NCI-H2107 (cell line): ENCODE measurements around the gene FAM9C.
"Not testable (repeated sequence)": the region's sequence is repeated elsewhere in the genome, so short reads cannot be mapped to it uniquely, and the experiment has no call there.

Source experiments
- DNase-seq: peaks from one replicate; lab custom pipeline; 2025; lab: John Stamatoyannopoulos, UW

Gene FAM9C

DNA sequence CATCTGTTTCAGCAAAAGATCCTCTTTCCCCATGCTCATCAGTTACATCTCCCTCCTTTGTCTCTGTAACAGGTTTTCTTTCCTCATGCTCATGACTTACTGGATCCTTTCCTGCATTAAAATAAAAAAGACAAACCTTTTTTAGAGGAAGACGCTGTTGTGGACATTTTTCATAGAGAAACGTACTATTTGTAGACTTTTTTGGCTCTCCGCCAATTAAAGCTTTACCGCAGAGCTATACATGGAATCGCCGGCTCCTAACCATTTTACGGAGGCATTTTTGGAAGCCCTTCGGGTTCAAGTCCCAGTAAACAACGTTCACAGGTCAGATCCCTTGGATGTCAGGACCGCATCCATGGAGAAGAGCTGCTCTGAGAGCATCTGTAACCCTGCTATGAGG is 1.3 kb downstream of the FAM9C start:
- no peak for DNase-seq

DNA sequence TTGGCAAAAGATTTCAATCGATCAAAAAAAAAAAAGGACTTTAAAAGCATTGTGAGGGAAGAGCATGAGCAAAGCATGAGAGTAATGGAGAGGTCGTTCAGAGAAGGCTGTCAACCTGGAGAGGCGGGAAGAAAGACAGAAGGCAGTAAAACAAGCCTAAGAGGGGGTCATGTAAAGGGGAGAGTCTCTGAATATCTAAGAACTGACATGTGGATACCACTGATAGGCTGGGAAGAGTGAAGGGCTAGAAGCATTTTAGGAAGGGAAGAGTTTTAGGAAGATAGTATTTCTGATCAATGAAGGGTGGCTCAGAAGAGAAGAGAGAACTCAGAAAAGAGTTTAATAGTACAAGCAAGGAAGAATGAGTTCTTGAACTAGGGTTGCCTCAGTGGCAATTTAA is 7.5 kb downstream of the FAM9C start:
- DNase-seq, result no peak

DNA sequence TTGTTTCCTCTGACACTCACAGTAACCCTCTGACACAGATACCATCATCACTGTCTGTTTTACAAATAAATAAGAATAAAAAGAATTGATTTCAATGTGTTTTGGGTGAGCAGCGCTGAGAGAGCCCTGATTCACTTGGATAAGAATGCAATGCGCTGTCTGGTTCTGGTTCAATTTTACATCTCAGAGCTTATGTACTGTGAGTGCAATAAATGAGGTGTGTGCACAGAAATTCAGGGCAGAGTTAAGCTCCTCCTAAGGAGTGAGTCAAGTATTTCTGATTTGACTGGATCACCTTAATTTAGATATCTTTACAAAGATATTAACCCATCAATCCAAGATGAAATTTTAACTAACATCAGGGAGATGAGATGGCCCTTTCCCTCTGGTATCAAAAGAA is 11.2 kb downstream of the FAM9C start:
- no peak for DNase-seq

DNA sequence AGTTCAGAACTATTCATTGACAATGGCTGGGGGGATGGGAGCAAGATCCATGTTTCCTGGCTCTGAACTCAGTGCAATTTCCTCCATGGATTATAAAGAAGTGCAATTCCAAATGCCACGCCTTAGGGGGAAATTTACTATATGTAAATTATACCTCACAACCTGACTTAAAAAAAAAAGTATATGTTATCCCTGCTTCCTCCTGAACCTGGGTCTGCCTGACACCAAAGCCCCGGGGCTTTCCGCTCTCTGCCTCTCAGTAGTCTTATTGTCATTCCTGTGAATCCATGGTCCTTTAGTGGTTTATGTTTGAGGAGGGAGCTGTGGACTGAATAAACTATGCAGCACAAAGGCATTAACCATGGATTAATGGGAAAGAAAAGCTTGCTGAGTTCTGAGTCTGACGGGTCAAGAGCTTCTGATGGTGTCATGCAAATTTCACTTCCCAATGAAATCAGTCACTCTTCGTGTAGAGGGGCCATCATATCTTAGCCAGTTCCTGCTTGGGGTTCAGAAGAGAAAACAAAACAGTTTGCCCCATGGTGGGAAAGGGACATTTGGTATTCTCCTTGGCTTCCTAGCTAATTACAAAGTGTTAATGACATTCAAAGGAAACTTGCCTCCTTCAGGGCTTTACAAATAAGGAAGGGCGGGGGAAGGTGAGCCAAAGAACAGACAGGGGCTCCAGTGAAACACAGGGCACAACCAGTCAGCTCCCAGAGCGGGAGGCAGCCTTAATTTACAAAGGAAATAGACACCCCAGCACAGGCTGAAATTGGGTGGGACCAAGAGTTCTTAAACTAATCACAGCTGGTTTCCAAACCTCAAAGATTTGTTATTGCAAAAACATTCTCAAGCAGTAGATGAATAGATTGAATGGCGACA is 14.3 kb downstream of the FAM9C start:
- DNase-seq, result no peak

DNA sequence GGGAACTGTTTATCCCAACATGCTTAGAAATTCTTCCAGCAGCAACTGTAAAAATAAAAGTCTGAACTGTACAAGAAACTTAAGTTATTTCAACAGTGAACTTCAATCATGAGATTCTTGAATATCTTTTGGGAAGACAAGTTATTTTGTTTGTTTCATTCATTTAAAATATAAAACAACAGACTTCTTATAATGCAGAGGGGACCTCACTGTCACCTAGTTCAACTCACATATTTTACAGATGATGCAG is 14.9 kb downstream of the FAM9C start:
- DNase-seq, result no peak

DNA sequence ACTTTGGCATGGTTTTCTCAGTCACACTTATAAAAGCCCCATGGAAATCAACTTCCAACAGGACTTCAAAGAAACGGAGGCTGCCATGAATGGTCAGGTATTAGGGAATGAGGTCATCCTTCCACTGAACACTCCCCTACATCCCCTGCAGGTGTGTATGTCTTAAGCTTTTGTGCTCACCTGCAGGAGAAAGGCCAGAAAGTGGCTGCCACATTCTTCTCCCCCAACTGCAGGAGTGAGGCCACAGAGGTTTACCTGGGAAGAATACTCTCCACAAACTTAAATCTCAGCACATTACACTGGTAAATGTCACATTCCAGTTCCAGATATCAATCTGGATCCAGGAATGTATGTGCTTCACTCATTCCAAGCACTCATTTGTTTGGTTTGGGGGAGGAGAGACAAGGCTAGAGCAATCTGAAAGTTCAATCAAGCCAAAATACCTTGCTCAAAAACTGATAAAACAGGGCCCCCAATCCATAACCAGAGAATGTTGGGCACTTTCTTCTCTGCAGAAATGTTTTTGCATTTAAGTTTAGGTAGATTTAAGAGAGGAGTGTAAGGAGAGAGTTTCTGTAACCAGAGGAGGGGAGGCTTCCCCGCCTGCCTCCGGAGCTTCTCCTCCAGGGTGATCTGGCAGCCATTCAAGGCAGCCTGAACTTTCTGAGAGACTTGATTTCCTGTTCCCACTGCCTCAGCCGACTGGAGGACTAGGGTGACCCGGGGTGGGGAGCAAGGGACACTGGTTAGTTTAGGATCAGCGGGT is 15.4 kb downstream of the FAM9C start:
- DNase-seq, result no peak

DNA sequence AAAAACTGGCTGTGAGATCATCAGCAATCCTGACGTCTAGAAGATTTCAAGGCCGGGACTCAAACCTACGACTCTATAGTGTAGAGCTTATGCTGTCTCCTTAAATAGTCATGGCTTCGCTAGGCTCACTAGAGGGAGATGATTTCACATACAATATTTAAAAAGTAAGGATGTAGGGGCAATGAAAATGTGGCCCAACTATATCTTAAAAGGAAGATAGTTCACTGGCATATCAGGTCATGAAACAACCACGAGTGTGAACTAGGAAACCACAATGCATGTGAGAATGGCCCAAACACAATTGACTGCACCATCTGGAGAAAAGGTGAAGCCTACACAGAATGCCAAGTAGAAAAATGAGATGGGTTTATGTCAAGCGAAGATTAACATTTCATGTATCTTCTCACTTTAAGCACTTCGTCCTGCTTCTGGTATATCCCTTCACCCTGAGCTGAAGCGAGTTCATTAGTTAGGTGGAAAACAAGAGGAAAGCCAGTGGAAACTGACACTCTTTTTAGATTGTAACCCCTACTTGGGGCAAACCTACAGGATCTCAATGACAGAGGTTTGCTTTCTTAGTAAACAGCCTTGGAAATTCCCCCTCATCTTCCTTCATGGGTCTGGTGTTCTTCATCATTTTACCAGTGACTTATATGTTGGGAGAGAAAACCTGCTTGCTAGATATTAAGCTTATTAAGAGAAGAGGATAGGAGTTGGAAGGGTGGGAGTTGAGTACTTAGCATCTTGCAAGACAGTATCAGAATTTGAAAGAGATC is 17.4 kb downstream of the FAM9C start:
- no peak for DNase-seq

DNA sequence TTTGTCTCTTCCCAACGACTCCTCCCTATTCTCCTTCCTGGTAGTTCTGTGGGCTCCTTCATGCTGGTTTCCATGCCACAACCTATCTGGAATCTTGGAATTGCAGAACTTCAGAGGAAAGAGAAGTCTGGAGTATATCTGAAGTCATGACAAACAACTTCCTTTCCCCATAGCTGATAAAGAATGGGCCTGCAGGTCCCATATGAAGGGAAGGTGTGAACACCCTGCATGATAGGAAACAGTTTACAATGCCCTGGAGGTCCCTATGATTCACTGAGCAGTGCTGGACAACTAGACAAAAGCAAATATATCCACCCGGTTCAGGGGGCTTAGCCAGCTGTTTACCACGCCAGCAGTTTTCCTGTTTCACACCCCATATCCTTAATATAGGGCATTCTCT is 19.4 kb downstream of the FAM9C start:
- DNase-seq, result no peak

DNA sequence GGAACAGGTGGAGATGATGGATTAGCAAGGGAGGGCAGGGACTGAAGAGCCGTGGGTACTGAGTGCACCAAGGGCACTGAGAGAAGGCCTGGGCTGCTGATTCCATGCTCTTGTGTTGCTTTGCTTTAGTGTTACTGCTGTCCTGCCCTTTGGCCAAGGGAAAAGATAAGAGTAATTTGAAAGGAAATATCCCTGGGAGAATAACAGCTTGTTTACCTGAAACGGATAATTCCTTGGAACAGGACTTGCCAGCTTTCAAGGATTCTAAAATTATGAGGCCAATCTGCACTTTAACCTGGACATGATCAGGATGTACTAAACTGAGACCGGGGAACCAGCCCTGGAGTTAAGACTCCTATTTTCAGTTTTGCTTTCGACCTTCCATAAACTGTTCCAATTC is 20.4 kb downstream of the FAM9C start:
- DNase-seq, result no peak

DNA sequence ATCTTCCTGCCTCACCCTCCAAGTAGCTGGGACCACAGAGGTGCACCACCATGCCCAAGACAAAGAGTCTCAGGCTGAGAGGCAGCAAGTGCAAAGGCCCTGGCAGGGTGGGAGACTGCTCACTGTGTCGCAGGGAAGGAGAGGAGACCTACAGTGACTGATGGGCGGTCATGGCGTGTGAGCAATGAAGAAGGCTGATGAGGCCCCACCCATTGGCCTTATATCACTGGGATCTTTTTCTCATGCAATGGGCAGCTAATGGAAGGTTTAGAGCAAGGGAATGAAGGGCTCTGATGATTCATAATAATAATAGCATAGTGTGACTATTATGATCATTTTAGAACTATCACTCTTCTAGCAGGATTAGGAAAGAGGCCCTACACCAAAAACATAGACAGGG is 20.9 kb downstream of the FAM9C start:
- DNase-seq, result no peak

DNA sequence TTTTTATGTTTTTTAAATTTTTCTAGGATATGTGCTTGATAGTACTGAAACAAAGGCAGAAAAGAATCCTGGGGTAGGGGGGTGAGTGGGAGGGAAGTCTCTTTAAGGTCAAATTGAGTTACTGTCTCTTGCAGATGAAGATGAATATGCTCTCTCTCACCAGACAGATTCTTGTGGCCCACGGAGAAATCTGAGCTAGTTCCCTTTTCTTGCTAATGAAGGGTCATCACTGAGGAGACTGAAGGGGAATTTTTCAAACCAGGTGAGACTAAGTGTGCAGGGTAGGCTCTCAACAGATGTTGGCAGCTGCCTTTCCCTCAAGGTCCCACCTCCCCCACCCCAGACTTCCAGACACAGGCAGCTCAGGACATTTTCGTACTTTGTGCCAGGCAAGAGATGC is 21.5 kb downstream of the FAM9C start:
- no peak for DNase-seq

DNA sequence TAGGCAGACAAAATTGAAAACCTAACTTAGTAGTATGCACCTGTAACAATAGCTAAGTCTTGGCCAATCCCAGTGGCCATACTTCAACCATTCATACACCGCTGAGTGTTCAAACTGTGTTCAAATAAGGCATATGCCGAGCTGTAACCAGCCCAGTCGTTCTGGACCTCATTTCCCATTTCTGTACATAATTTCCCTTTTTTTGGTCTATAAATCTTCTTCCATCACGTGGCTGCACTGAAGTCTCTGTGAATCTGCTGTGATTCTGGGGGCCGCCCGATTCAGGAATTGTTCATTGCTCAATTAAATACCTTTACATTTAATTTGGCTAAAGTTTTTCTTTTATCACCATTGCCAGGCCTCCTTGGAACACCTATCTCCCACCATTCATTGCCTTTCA is 27.7 kb downstream of the FAM9C start:
- not testable (repeated sequence) for DNase-seq

DNA sequence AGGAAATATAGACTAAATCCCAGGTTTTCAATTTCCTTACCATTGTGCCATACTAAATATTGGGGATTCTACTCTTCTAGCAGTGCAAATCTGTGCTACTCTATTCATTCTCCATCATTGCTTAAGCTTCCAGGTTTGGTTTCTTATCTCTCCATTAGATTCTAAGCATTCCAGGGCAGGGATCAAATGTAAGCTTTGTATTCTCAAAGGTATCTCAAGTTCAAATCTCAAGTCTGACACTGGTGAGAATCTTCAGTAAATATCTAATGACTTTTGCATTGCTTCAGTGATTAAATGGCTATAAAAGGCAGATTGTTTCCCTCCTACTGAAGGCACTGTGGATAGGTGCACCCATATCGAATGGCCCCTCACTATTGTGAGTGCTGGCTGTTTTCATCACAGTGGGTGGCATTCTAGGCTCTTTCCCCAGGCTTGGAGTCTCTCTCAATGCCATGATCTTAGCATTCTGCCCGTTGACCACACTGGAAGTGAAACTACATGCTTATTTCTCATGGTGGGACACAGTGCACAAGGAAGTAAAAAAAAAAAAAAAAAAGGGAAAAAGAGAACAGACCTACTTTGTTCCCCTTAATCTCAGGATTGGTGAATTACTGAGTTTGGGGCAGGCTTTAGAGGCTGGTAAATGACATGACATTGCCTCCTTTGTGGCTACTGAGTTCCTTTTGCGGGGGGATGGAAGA is 28.7 kb downstream of the FAM9C start:
- no peak for DNase-seq

DNA sequence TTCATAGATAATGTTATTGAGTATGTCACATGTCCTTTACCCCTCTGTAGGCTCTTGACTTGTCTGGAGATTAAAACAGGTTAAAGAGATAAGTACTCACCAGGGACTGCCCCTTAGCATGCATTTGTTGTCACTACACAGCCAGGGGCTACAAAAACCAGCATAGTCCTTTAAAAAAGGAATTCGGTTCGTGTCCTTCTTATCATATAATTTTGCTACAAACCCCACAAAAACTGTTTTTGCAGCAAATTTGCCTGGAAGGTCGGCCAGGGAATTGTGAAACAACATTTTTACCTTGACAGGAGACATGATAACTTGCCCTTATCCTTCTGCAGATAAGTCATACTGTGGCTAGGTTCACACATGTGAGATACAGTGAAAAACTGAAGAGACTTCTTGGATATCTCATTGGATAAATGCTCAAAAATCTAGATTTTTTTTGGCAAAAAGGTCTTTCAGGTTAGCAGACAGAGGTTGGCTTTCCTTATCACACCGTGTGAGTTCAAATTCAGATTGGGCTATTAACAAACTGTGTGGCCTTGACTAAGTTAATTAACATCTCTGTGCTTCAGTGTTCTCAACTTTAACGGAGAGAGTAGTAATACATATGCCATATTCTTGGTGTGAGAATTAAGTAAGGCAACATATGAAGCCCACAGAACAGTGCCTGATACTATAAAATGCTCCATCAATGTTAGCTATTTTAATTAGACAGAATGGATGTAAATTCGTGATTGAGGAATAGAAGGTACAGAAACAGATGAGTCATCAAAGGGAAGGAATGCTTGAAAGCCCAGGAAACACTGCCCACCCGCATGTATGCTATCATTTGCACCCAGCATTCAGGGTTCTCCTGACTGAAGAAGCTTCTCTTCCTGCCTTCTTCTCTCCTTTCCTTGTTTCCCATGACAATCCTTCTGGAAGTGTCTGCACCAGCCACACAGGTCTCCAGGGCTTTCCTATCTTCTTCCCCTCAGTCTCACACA is 30.0 kb downstream of the FAM9C start:
- DNase-seq, result no peak

DNA sequence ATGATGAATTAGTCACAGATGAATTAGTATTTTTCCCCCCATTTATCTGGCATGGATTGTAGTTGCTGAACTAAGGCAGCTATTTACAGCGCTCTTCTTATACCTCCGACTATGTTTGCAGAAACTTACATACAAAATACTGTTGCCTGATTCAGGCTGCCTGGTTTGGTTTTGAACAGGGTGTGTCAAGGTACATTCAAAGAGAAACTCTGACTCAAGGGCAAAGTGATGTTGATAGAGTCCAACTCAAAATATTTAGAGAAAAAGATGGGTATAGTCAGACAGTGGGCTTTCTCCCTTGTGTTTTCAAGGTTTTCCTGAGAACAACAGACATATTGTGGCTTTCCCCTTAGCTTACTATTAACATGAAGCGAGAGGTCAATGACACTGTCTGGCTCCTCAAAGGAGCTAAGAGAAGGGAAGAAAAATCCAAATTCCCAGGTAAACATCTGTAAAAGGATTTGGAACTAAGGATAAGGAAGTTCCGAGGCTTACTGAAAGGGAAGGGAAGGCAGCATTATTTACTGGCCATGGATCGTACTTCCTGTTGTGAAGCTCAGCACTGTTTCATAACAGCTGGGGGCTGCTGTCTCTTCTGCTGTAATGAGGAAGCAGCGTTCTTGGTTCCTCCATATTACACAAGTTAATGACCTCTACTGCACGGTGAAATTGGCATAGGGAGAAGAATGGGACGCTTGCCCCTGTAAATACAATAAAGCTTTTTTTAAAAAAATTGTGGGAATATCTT is 30.9 kb downstream of the FAM9C start:
- DNase-seq, result no peak

DNA sequence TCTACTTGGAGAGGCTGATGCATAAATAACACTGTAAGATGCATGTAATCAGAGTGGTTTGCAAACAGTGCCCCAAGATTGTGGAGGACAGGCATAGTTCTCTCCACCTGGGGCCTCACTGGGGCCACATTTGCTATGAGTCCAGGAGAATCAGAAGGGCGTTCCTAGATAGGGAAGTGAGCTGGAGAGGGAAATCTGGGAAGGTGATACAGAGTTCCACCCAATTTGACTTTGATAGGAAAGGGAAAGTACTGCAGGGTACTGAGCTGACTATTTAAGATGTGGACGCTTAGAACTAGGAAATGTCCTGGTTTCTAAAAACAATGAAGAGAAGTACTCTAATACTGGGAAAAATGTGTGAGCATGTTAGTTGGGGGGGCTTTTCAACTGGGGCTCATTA is 33.9 kb downstream of the FAM9C start:
- DNase-seq, result no peak

DNA sequence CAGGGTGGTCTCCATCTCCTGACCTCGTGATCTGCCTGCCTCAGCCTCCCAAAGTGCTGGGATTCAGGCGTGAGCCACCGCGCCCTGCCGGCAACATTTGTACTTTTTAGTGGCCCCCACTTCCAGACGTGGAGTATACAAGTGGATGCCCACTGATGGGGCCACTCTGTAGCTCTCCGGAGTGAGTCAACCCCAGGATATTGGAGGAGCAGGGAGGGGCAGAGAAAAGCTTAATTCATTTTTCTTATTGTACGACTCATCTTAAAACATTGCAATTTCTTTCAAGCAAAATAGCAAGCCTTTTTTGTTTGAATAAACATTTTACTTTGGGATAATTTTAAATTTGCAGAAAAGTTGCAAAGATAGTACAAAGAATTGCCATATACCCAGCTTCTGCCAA is 34.6 kb downstream of the FAM9C start:
- DNase-seq, result no peak

DNA sequence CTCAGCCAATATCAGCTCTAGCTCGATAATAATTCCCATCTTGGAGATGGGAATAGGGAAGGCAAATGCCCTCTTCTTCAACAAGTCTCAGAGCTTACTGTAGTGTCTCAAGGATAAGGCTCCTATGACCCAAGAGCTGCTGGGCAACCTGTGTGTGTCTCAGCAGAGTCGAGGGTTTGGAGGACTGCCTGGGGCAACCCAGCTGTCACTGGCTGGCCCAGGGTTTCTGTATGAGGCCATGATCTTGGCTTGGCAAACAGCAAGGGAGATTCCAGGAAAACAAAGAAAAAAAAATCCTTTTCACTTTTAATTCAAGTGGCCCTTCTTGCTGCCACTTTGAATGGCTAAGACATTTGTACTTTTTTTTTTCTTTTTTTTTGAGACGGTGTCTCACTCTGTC is 35.1 kb downstream of the FAM9C start:
- DNase-seq, result no peak

DNA sequence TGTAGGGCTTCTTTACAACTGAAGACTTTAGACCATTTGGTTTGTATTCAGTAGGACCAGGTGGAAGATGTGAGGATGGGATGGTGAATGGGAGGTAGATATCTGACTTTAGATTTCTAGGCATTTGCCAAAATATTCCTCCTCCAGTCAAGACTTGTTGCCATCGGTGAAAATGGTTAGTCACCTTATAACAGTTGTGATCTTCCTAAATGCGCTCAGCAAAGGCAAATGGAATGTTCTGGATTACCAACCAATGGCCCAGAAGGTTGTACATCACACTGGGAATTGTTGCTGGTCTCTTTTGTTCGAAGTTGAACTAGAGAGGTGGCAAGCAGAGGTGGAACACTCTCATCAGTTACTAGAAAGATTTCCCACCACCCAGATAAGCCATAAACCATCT is 35.6 kb downstream of the FAM9C start:
- DNase-seq, result no peak

DNA sequence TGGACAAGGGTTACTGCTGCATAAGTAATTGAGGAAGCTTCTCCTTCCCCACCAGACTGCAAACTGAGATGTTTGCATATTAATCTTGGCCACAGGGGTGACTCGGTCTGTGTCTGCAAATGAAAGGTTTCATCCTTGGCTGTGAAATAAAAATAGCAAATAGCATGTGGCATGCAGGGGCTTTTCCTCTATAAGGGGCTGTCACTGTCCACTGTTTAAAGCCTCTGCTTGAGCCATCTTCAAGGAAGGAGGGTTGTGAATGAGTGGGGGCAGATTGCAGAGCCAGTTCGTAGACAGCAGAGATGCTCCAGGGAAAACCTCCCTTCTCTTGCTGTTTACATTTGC is 36.3 kb downstream of the FAM9C start:
- DNase-seq, result no peak
